ENCODE measurements around the gene PCDH9. TPM values are rescaled to one million over a fixed set of nuclear protein-coding genes. Genes with fewer than 3 reads are reported as not detected.

PCDH9 gene
- total RNA-seq, 4 donors from 2014 or later = 0.37 to 2.4 (median 1.5) TPM

DNA sequence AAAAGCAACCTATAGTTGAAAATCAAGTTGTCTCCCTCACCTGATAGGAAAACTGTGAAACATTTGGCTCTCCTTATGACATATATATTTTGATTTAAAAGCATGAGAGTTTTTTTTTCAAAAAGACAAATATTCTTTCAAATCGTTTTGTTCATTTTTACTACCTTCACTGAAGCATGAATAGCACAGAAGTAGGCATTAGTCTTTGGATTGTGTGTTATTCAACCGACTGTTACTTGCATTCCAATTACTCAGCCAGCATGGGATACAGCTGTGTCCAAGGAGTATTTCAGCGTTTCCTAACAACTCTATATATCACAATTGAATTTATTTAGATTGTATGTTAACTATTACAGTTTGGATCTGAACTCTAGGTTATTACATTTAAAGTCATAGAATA lies 135.2 kb downstream of the PCDH9 start:
- 56 to 74% methylated on average over 3 of the region's 3 CpGs for WGBS, 2 donors (ENCODE audit: low coverage in 1 of 2)
- Histone ChIP-seq H3K27ac (no peak overlapping the region), H3K4me1 (no peaks in the 10 kb centered on the region), H3K36me3 (no peaks in the 10 kb centered on the region), H3K9me3 (no peaks in the 10 kb centered on the region), H3K27me3 (no peaks in the 10 kb centered on the region), H3K4me3 (no peak overlapping the region)
- intact Hi-C loops (cut with DNase I; ENCODE audit: low total_unique reads) (loop anchor here (5.0 kb wide), 1 partner anchor 1488 kb away; no protein-coding TSS in a partner anchor), in situ Hi-C loops (cut with MboI; ENCODE audit: low pct_ligation_motif_present in 1 of 4, low pct_unique_long_range_greater_than_20kb in 1 of 4, low sequenced_read_pairs in 3 of 4) (no loop called here)
- no peak for DNase-seq
- TF ChIP-seq POLR2AphosphoS5 (IDR thresholded peaks at IDR 0.05) (no peak), EP300 (IDR thresholded peaks at IDR 0.05; ENCODE audit: low read depth) (no peak), POLR2A (IDR thresholded peaks at IDR 0.05) (no peak)
- TF ChIP-seq, protein P1, sequence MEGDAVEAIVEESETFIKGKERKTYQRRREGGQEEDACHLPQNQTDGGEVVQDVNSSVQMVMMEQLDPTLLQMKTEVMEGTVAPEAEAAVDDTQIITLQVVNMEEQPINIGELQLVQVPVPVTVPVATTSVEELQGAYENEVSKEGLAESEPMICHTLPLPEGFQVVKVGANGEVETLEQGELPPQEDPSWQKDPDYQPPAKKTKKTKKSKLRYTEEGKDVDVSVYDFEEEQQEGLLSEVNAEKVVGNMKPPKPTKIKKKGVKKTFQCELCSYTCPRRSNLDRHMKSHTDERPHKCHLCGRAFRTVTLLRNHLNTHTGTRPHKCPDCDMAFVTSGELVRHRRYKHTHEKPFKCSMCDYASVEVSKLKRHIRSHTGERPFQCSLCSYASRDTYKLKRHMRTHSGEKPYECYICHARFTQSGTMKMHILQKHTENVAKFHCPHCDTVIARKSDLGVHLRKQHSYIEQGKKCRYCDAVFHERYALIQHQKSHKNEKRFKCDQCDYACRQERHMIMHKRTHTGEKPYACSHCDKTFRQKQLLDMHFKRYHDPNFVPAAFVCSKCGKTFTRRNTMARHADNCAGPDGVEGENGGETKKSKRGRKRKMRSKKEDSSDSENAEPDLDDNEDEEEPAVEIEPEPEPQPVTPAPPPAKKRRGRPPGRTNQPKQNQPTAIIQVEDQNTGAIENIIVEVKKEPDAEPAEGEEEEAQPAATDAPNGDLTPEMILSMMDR (IDR thresholded peaks at IDR 0.05) = no peak

DNA sequence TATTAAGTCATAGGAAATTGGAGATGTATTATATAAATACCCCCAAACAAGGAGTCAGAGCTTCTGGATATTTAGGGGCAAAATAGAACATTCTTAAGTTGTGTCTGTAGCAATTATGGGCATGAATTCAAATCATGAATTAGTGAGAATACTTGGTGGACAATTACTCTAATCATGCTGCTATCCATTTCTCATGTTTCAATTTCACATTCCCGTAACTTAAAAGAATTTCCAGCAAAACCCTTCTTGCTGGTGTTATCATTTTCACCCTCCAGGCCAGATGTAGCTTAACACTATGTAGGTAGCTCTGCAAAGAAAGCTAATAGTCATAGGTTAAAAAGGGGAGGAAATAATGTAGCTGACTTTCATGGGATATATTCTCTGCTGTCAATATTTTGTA lies 136.1 kb downstream of the PCDH9 start:
- Histone ChIP-seq H3K4me1 (no peaks in the 10 kb centered on the region), H3K9me3 (no peaks in the 10 kb centered on the region), H3K4me3 (no peak overlapping the region), H3K27me3 (no peaks in the 10 kb centered on the region), H3K27ac (no peak overlapping the region), H3K36me3 (no peaks in the 10 kb centered on the region)
- 67 to 82% methylated on average over 1 of the region's 1 CpG for WGBS, 2 donors (ENCODE audit: low coverage in 1 of 2)
- no peak for TF ChIP-seq POLR2A (IDR thresholded peaks at IDR 0.05)
- no peak for TF ChIP-seq POLR2AphosphoS5 (IDR thresholded peaks at IDR 0.05)
- TF ChIP-seq, protein P1 (IDR thresholded peaks at IDR 0.05) = no peak
- TF ChIP-seq EP300 (IDR thresholded peaks at IDR 0.05; ENCODE audit: low read depth) = no peak
- in situ Hi-C loops (cut with MboI; ENCODE audit: low pct_ligation_motif_present in 1 of 4, low pct_unique_long_range_greater_than_20kb in 1 of 4, low sequenced_read_pairs in 3 of 4) = no loop called here
- intact Hi-C loops (cut with DNase I; ENCODE audit: low total_unique reads) = loop anchor here (5.0 kb wide), 1 partner anchor 1487 kb away; no protein-coding TSS in a partner anchor
- no peak for DNase-seq

DNA sequence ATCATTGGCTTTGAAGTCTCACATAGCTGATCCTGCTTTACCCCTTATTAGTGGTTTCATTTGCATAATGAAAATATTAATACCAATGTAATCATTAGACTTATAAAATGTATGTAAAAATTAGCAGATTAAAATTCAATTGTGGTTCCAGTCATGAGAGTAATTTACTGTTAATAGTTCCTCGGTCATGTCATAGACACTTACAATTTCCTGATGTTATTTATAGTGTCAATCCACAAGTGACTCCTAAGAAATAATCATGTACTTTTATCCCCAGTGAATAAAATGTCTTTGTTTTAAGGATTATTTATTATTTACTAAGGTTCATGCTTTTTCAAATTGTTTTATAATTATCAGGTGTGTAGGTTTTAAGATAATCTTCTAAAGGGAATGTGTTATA lies 138.5 kb downstream of the PCDH9 start:
- Histone ChIP-seq H3K27me3 (no peaks in the 10 kb centered on the region), H3K4me3 (no peak overlapping the region), H3K36me3 (no peaks in the 10 kb centered on the region), H3K9me3 (no peaks in the 10 kb centered on the region), H3K27ac (no peak overlapping the region), H3K4me1 (no peaks in the 10 kb centered on the region)
- WGBS, 2 donors (ENCODE audit: low coverage in 1 of 2) = 67 to 100% methylated on average over 1 of the region's 1 CpG
- in situ Hi-C loops (cut with MboI; ENCODE audit: low pct_ligation_motif_present in 1 of 4, low pct_unique_long_range_greater_than_20kb in 1 of 4, low sequenced_read_pairs in 3 of 4) (no loop called here), intact Hi-C loops (cut with DNase I; ENCODE audit: low total_unique reads) (loop anchor here (5.0 kb wide), 1 partner anchor 1484 kb away; no protein-coding TSS in a partner anchor)
- DNase-seq = no peak
- TF ChIP-seq POLR2A (IDR thresholded peaks at IDR 0.05) = no peak
- TF ChIP-seq POLR2AphosphoS5 (IDR thresholded peaks at IDR 0.05) = no peak
- TF ChIP-seq EP300 (IDR thresholded peaks at IDR 0.05; ENCODE audit: low read depth) = no peak
- TF ChIP-seq, protein P1 (IDR thresholded peaks at IDR 0.05) = no peak

DNA sequence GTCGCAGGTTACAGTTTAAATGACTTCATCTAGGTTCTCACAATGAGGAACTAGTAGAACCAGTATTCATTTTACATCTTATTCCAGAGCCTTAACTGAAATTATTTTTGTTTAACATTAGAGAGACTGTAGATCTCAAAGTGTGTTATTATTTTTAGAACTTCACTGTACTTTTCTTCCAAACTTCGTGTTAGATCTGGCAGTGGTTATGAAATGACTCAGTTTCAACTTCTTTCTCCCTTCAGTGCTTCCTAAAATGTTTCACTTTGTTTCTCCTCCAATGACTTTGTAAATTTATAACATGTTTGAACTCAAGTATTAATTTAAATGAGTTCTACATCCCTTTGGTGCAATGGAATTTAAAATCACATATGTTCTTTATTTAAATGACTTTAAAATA lies 139.3 kb downstream of the PCDH9 start:
- TF ChIP-seq, protein P1 (IDR thresholded peaks at IDR 0.05) = no peak
- TF ChIP-seq POLR2AphosphoS5 (IDR thresholded peaks at IDR 0.05) = no peak
- TF ChIP-seq POLR2A (IDR thresholded peaks at IDR 0.05) = no peak
- TF ChIP-seq EP300 (IDR thresholded peaks at IDR 0.05; ENCODE audit: low read depth) = no peak
- Histone ChIP-seq H3K4me1 (no peaks in the 10 kb centered on the region), H3K36me3 (no peaks in the 10 kb centered on the region), H3K9me3 (no peaks in the 10 kb centered on the region), H3K4me3 (no peak overlapping the region), H3K27me3 (no peaks in the 10 kb centered on the region), H3K27ac (no peak overlapping the region)
- intact Hi-C loops (cut with DNase I; ENCODE audit: low total_unique reads) (loop anchor here (5.0 kb wide), 1 partner anchor 1484 kb away; no protein-coding TSS in a partner anchor), in situ Hi-C loops (cut with MboI; ENCODE audit: low pct_ligation_motif_present in 1 of 4, low pct_unique_long_range_greater_than_20kb in 1 of 4, low sequenced_read_pairs in 3 of 4) (no loop called here)
- 54 to 56% methylated on average over 2 of the region's 2 CpGs for WGBS, 2 donors (ENCODE audit: low coverage in 1 of 2)
- DNase-seq = no peak
